KOPT-K1 (cell line): Measurements from ENCODE around the gene ZBTB32.
A peak's percentile ranks its signal among the peaks of the same experiment; 100 is the strongest.

Source experiments
- H3K27ac ChIP-seq: fragments of 200-600 bp; sonication (generic); 2 replicates; pipeline ENCODE4 v1.5.1; 2016; ENCODE audit warnings: antibody characterized with exemption, mild to moderate bottlenecking, low read depth, low read length; ENCODE audit not compliant: poor library complexity, severe bottlenecking
- H3K36me3 ChIP-seq: fragments of 200-600 bp; sonication (generic); 2 replicates; pipeline ENCODE4 v1.5.1; 2017; ENCODE audit warnings: antibody characterized with exemption, mild to moderate bottlenecking, low read length, moderate library complexity; ENCODE audit not compliant: insufficient read depth
- H3K9me3 ChIP-seq: fragments of 200-600 bp; sonication (generic); 2 replicates; pipeline ENCODE4 v1.5.1; 2017; ENCODE audit warnings: antibody characterized with exemption, low read length, mild to moderate bottlenecking; ENCODE audit not compliant: insufficient read depth, poor library complexity, severe bottlenecking

Gene ZBTB32

DNA sequence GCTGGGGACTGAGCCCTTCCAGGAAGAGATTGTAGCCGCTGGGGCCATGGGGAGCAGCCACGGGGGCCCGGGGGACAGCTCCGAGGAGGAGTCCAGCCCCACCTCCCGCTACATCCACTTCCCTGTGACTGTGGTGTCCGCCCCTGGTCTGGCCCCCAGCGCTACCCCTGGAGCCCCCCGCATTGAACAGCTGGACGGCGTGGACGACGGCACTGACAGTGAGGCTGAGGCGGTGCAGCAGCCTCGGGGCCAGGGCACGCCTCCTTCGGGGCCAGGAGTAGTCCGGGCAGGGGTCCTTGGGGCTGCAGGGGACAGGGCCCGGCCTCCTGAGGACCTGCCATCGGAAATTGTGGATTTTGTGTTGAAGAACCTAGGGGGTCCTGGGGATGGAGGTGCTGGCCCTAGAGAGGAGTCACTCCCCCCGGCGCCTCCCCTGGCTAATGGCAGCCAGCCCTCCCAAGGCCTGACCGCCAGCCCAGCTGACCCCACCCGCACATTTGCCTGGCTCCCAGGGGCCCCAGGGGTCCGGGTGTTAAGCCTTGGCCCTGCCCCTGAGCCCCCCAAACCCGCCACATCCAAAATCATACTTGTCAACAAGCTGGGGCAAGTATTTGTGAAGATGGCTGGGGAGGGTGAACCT, 28.3 kb downstream of the ZBTB32 start:
- Histone ChIP-seq H3K36me3 (peaks cover 100% of the 10 kb centered on the region), H3K9me3 (no peaks in the 10 kb centered on the region), H3K27ac (no peak overlapping the region)

- no peaks in the 10 kb centered on the region for H3K9me3 ChIP-seq
- H3K36me3 ChIP-seq = peaks cover 100% of the 10 kb centered on the region
- H3K27ac ChIP-seq = no peak overlapping the region
Measured at GRCh38 chr19:35733180-35734125, 29.1 kb downstream of the ZBTB32 start.

GRCh38 chr19:35734273-35734672, 29.9 kb downstream of the ZBTB32 start:
- no peaks in the 10 kb centered on the region for H3K9me3 ChIP-seq
- H3K36me3 ChIP-seq = peaks cover 100% of the 10 kb centered on the region
- no peak overlapping the region for H3K27ac ChIP-seq

DNA sequence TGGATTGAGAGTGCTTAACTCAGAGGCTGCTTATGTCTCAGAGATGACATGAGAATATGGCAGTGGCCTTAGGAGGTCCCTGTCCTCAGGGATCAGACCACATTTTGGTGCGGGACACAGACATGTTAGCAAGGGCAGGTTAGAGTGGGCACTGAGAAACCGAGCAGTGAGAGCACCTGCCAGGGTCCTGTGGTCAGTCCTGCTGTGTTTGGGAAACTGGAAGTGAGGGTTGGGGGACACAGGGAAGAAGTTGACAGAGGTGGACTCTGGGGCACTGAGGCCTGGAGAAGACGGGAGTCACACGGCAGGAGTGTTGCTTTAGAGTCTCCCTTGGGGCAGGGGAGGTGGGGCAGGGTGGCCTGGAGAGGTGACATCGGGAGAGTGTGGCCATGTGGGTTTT, 30.5 kb downstream of the ZBTB32 start:
- H3K36me3 ChIP-seq = peaks cover 96% of the 10 kb centered on the region
- H3K27ac ChIP-seq = no peak overlapping the region
- H3K9me3 ChIP-seq = no peaks in the 10 kb centered on the region

DNA sequence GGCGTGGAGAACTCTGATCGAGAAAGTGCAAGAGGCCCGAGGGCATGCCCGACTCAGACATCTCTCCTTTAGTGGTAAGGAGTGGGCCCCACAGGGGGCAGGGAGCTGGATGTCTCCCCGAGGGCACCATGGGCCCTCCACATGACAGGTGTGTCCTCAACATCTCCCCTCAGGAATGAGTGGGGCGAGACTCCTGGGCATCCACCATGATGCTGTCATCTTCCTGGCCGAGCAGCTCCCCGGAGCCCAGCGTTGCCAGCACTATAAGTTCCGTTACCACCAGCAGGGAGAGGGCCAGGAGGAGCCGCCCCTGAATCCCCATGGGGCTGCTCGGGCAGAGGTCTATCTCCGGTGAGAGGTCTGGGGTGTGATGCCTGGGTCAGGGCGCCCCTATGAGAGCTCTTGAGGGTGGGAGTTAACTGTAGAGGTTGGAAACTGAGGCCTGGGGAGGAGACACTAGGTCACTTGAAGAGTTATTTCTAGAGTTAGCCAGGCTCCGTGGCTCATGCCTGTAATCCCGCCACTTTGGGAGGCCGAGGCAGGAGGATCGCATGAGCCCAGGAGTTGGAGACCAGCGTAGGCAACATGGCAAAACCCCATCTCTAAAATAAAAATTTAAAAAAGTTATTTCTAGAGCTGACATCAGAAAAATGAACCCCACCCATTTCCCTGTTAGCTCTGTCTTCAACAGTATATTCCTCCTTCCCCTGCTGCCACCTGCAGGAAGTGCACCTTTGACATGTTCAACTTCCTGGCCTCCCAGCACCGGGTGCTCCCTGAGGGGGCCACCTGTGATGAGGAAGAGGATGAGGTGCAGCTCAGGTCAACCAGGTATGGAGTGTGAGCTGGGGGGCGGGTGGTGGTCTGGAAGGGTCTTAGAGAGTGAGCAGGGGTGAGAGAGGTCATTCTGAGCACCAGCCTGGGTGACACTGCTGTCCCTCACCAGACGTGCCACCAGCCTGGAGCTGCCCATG, 32.8 kb downstream of the ZBTB32 start:
- Histone ChIP-seq H3K9me3 (no peaks in the 10 kb centered on the region), H3K27ac (no peak overlapping the region), H3K36me3 (peaks cover 73% of the 10 kb centered on the region)

DNA sequence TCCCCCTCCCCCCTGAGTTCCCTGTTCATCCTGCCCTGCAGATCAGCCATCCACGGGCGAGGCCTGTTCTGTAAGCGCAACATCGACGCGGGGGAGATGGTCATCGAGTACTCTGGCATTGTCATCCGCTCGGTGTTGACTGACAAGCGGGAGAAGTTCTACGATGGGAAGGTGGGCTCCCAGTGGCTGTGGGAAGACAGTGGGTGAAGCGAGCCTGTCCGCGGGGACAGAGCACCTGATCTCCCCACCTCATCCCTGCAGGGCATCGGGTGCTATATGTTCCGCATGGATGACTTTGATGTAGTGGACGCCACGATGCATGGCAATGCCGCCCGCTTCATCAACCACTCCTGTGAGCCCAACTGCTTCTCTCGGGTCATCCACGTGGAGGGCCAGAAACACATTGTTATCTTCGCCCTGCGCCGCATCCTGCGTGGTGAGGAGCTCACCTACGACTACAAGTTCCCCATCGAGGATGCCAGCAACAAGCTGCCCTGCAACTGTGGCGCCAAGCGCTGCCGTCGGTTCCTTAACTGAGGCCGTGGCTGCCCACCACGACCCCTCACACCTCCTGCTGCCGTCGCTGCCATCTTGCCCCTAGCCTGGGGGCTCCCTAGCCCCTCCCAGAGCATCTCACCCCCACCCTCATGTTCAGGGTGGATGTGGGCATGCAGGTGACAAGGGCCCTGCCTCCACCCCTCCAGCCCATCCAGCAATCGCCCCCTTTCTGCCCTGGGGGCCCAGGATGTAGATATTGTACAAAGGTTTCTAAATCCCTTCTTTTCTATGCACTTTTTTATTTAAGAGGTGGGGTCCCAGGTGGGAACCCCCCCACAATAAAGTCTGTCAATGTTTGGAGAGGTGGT, 33.9 kb downstream of the ZBTB32 start:
- Histone ChIP-seq H3K36me3 (peaks cover 62% of the 10 kb centered on the region), H3K9me3 (no peaks in the 10 kb centered on the region)

GRCh38 chr19:35738887-35739229, 34.5 kb downstream of the ZBTB32 start:
- H3K27ac ChIP-seq = no peak overlapping the region
- H3K9me3 ChIP-seq = no peaks in the 10 kb centered on the region
- H3K36me3 ChIP-seq = peaks cover 56% of the 10 kb centered on the region

More for the DNA sequence above, 33.9 kb downstream of the ZBTB32 start:
- H3K27ac ChIP-seq = no peak overlapping the region

DNA sequence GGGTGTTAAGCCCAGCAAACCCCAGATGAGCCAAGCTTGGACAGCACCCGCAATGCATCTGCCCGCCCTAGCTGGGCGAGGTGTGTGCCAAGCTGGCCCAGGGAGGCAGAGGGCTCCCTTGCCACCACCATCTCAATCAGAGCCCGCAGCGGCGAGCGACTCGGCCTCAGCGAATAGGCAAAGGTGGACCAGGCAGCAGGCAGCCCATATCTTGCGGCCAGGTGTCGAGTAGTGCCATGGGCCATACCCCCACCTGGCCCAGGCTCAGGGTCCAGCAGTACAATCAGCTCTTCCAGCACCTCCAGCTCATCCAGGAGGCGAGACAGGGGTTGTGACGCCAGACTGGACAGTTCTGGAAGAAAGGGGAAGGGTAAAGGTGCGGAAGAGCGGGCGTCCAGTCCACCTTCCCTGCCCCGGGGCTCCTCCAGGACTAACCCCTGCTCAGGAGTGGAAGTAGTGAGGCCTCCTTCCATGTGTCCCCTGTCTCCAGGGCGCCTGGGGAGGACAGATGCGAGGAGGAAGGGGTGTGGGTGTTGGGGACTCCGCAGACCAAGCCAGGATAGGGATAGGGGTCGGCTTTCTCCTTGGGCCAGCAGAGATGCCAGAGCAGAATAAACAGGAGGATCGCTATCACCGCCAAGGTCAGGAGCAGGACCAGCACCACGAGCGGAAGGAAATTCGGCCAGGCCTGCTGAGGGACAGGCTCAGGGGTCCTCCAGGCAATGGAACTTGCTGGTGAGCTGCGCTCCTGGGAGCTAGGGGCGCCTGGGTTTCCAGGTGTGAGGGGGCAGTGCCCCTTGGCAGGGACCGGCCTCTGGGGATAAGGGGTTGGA, 35.1 kb downstream of the ZBTB32 start:
- Histone ChIP-seq H3K36me3 (peaks cover 50% of the 10 kb centered on the region), H3K9me3 (no peaks in the 10 kb centered on the region), H3K27ac (peak overlapping the region; percentile 55)

DNA sequence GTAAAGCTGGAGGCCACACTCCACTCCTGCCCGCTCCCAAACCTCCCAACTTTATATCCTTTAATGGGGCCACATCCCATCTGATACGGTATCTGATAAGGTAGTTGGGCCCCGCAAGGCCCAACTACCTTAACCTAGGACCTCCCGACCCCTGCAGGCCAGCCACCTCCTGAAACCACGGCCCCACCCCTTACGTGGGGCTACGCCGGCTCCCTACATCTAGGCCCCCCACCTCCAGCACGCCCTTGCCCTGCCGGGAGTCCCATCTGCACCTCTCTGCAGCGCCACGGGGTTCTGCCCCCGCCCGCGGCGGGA, 35.7 kb downstream of the ZBTB32 start:
- Histone ChIP-seq H3K9me3 (no peaks in the 10 kb centered on the region), H3K36me3 (peaks cover 44% of the 10 kb centered on the region), H3K27ac (peak overlapping the region; percentile 55)

GRCh38 chr19:35740423-35741202, 36.3 kb downstream of the ZBTB32 start:
- Histone ChIP-seq H3K27ac (peak overlapping the region; percentile 55), H3K36me3 (peaks cover 39% of the 10 kb centered on the region), H3K9me3 (no peaks in the 10 kb centered on the region)

GRCh38 chr19:35741203-35741515, 36.8 kb downstream of the ZBTB32 start:
- H3K27ac ChIP-seq = peak overlapping the region; percentile 55
- H3K36me3 ChIP-seq = peaks cover 33% of the 10 kb centered on the region
- no peaks in the 10 kb centered on the region for H3K9me3 ChIP-seq

- Histone ChIP-seq H3K9me3 (no peaks in the 10 kb centered on the region), H3K27ac (peak within 1 kb of the TSS; percentile 30), H3K36me3 (peaks cover 23% of the 10 kb centered on the region)
Measured at GRCh38 chr19:35742121-35742724, 37.9 kb downstream of the ZBTB32 start, which contains the start of gene IGFLR1. Gene IGFLR1, minus strand, starts transcription at chr19:35742452. Its CDS starts 1,272 bp downstream, at chr19:35741180.
